Trophoblast cell (in vitro differentiated cells and primary cell): ENCODE results near the gene ME3.

Experiments used
- DNase-seq, 2 donors: peaks; one replicate each; pipeline ENCODE4 v3.0.0-alpha.2; 2016
- H2AFZ ChIP-seq: 2 replicates; pipeline ENCODE4 v1.6.1; 2013; ENCODE audit warnings: low read length, moderate library complexity, mild to moderate bottlenecking; ENCODE audit not compliant: insufficient read depth, poor library complexity
- H2AK5ac ChIP-seq: 2 replicates; pipeline ENCODE4 v1.6.1; 2013; ENCODE audit warnings: mild to moderate bottlenecking, low read length
- H2BK120ac ChIP-seq: 2 replicates; pipeline ENCODE4 v1.6.1; 2013; ENCODE audit warnings: low read length, mild to moderate bottlenecking, moderate library complexity; ENCODE audit not compliant: insufficient read depth, poor library complexity
- H2BK12ac ChIP-seq: 2 replicates; pipeline ENCODE4 v1.6.1; 2013; ENCODE audit warnings: mild to moderate bottlenecking, low read length, moderate library complexity
- H2BK5ac ChIP-seq: 2 replicates; pipeline ENCODE4 v1.6.1; 2013; ENCODE audit warnings: low read length, low read depth, moderate library complexity, mild to moderate bottlenecking; ENCODE audit not compliant: poor library complexity
- H3K14ac ChIP-seq: 2 replicates; pipeline ENCODE4 v1.6.1; 2013; ENCODE audit warnings: mild to moderate bottlenecking, low read length
- H3K18ac ChIP-seq: 2 replicates; pipeline ENCODE4 v1.6.1; 2013; ENCODE audit warnings: mild to moderate bottlenecking, low read length
- H3K23ac ChIP-seq: 2 replicates; pipeline ENCODE4 v1.6.1; 2013; ENCODE audit warnings: low read length
- H3K27ac ChIP-seq: 2 replicates; pipeline ENCODE4 v1.5.1; 2013; ENCODE audit warnings: low read depth, mild to moderate bottlenecking, inconsistent platforms, low read length, moderate library complexity
- H3K27me3 ChIP-seq: 2 replicates; pipeline ENCODE4 v1.6.1; 2013; ENCODE audit warnings: inconsistent platforms, mild to moderate bottlenecking, low read length, moderate library complexity; ENCODE audit not compliant: insufficient read depth
- H3K36me3 ChIP-seq, 2 experiments: 1 replicate in 1 of 2; 2 replicates in 1 of 2; pipeline ENCODE4 v1.6.1; 2013; ENCODE audit warnings: low read length in 2 of 2, mild to moderate bottlenecking in 2 of 2, moderate library complexity in 1 of 2; ENCODE audit not compliant: insufficient read depth in 2 of 2, control insufficient read depth in 1 of 2
- H3K4ac ChIP-seq: 2 replicates; pipeline ENCODE4 v1.6.1; 2013; ENCODE audit warnings: low read depth, mild to moderate bottlenecking, low read length, moderate library complexity
- H3K4me1 ChIP-seq, 2 experiments: 1 replicate in 1 of 2; 2 replicates in 1 of 2; pipeline ENCODE4 v1.6.1; 2013; ENCODE audit warnings: low read length in 2 of 2, mild to moderate bottlenecking in 2 of 2, moderate library complexity in 1 of 2; ENCODE audit not compliant: insufficient read depth in 2 of 2, control insufficient read depth in 1 of 2
- H3K4me2 ChIP-seq: 2 replicates; pipeline ENCODE4 v1.6.1; 2013; ENCODE audit warnings: inconsistent platforms, mild to moderate bottlenecking, low read length, moderate library complexity
- H3K4me3 ChIP-seq: 2 replicates; pipeline ENCODE4 v1.5.1; 2013; ENCODE audit warnings: mild to moderate bottlenecking, low read depth, low read length, inconsistent platforms
- H3K79me1 ChIP-seq: one replicate; pipeline ENCODE4 v1.6.1; 2013; ENCODE audit warnings: low read length
- H3K79me2 ChIP-seq: 2 replicates; pipeline ENCODE4 v1.6.1; 2013; ENCODE audit warnings: low read length, mild to moderate bottlenecking; ENCODE audit not compliant: control insufficient read depth, insufficient read depth, poor library complexity
- H3K9ac ChIP-seq: 2 replicates; pipeline ENCODE4 v1.6.1; 2013; ENCODE audit warnings: mild to moderate bottlenecking, low read length
- H3K9me3 ChIP-seq: 2 replicates; pipeline ENCODE4 v1.6.1; 2013; ENCODE audit warnings: low read depth, mild to moderate bottlenecking, control low read depth, inconsistent platforms, low read length; ENCODE audit not compliant: insufficient read depth
- H4K12ac ChIP-seq: 2 replicates; pipeline ENCODE4 v1.6.1; 2013; ENCODE audit warnings: low read depth, mild to moderate bottlenecking, low read length, moderate library complexity
- H4K8ac ChIP-seq: 2 replicates; pipeline ENCODE4 v1.6.1; 2013; ENCODE audit warnings: low read depth, mild to moderate bottlenecking, low read length, moderate library complexity
- H4K91ac ChIP-seq: one replicate; pipeline ENCODE4 v1.6.1; 2013; ENCODE audit warnings: low read depth, mild to moderate bottlenecking, low read length, moderate library complexity
- WGBS: extraction: QIAGEN DNeasy Blood & Tissue Kit; methylation state at CpG from one replicate; pipeline ENCODE4 v1.1.7; 2013; ENCODE audit warnings: missing lambda C conversion rate; ENCODE audit not compliant: insufficient read length, insufficient coverage; ENCODE audit errors: extremely low coverage; 5-methylcytosine and 5-hydroxymethylcytosine counted together

The ME3 gene

DNA sequence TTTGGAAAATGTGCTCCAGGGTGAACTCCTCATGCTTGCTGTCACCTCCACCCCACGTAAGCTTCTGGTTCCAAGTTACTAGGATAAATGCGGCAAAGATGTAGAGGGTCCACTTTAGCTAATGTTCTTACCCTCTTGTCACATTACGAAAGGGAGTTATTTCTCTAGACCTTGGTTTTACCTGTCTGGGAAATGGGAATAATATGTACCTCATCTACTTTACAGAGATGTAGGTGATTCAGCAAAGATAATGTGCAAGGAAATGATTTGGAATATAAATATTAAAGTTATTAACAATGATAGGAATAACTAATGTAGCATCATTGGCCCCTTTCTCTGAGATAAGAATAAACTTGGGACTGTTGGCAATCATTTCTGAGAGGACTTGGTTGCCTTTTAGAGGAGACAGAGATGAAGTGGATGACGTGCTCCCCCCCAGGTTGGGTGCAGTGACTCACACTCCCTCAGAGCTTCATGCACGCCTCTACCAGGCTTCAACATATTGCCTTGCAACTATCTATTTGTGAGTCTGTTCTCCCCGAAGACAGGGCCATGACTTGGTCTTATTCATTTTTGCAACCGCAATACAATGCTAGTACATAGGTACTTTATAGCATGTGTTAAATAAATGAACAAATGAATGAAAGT is 97.1 kb downstream of the ME3 start:
- Histone ChIP-seq H3K4me3 (no peak overlapping the region), H3K4ac (no peak overlapping the region), H3K9ac (no peak overlapping the region), H3K79me2 (no peaks in the 10 kb centered on the region), H3K36me3 (no peaks in the 10 kb centered on the region), H3K4me1 (peaks cover 5 to 8% of the 10 kb centered on the region in 2 experiments), H3K23ac (no peak overlapping the region), H3K27ac (no peak overlapping the region), H2BK12ac (no peak overlapping the region), H3K9me3 (no peaks in the 10 kb centered on the region), H3K14ac (no peak overlapping the region), H2AK5ac (no peak overlapping the region), H2AFZ (no peak overlapping the region), H4K12ac (no peak overlapping the region), H3K4me2 (no peak overlapping the region), H3K18ac (no peak overlapping the region), H4K8ac (no peak overlapping the region), H2BK5ac (no peak overlapping the region), H2BK120ac (no peak overlapping the region), H3K27me3 (no peaks in the 10 kb centered on the region), H3K79me1 (no peaks in the 10 kb centered on the region), H4K91ac (no peak overlapping the region)
- no peak for DNase-seq
- WGBS, result no CpG with 5 or more reads among the region's 7 CpGs

GRCh38 chr11:86574493-86575207 is 97.8 kb downstream of the ME3 start:
- Histone ChIP-seq H3K79me1 (no peaks in the 10 kb centered on the region), H2BK12ac (no peak overlapping the region), H2AFZ (no peak overlapping the region), H3K18ac (no peak overlapping the region), H3K4me2 (no peak overlapping the region), H3K79me2 (no peaks in the 10 kb centered on the region), H3K27ac (no peak overlapping the region), H3K9ac (no peak overlapping the region), H3K4me3 (no peak overlapping the region), H3K9me3 (no peaks in the 10 kb centered on the region), H4K12ac (no peak overlapping the region), H3K4ac (no peak overlapping the region), H4K91ac (no peak overlapping the region), H2AK5ac (no peak overlapping the region), H2BK5ac (no peak overlapping the region), H2BK120ac (no peak overlapping the region), H3K4me1 (peaks cover 6 to 11% of the 10 kb centered on the region in 2 experiments), H3K23ac (no peak overlapping the region), H3K36me3 (no peaks in the 10 kb centered on the region), H3K27me3 (no peaks in the 10 kb centered on the region), H3K14ac (no peak overlapping the region), H4K8ac (no peak overlapping the region)
- WGBS, result no CpG with 5 or more reads among the region's 5 CpGs
- no peak for DNase-seq

GRCh38 chr11:86571273-86571948 is 101.0 kb downstream of the ME3 start:
- Histone ChIP-seq H3K4me3 (no peak overlapping the region), H4K91ac (no peak overlapping the region), H3K79me1 (no peaks in the 10 kb centered on the region), H3K18ac (no peak overlapping the region), H2BK12ac (peak overlapping the region; percentile 11), H3K27ac (no peak overlapping the region), H3K14ac (no peak overlapping the region), H3K36me3 (no peaks in the 10 kb centered on the region), H3K79me2 (no peaks in the 10 kb centered on the region), H4K8ac (no peak overlapping the region), H3K9ac (no peak overlapping the region), H3K9me3 (no peaks in the 10 kb centered on the region), H3K4me2 (no peak overlapping the region), H3K4ac (no peak overlapping the region), H3K23ac (no peak overlapping the region), H3K27me3 (no peaks in the 10 kb centered on the region), H4K12ac (no peak overlapping the region), H2BK120ac (no peak overlapping the region), H2AK5ac (no peak overlapping the region), H2BK5ac (no peak overlapping the region), H2AFZ (no peak overlapping the region), H3K4me1 (peaks cover 6 to 11% of the 10 kb centered on the region in 2 experiments)
- WGBS, result no CpG with 5 or more reads among the region's 5 CpGs
- DNase-seq, result peak; percentile 46 to 62

- WGBS, result no CpG with 5 or more reads among the region's 3 CpGs
Measured at GRCh38 chr11:86570451-86570850, 102.0 kb downstream of the ME3 start.

More at GRCh38 chr11:86570451-86570850, 102.0 kb downstream of the ME3 start:
- H3K79me2 ChIP-seq, result no peaks in the 10 kb centered on the region
- no peak overlapping the region for H3K14ac ChIP-seq
- H4K8ac ChIP-seq, result no peak overlapping the region
- no peaks in the 10 kb centered on the region for H3K36me3 ChIP-seq
- H3K9ac ChIP-seq, result no peak overlapping the region
- H4K12ac ChIP-seq, result no peak overlapping the region
- H3K18ac ChIP-seq, result no peak overlapping the region
- no peaks in the 10 kb centered on the region for H3K27me3 ChIP-seq
- H3K79me1 ChIP-seq, result no peaks in the 10 kb centered on the region
- peak overlapping the region; percentile 2 for H2BK12ac ChIP-seq
- no peaks in the 10 kb centered on the region for H3K9me3 ChIP-seq
- no peak overlapping the region for H2BK120ac ChIP-seq
- H2AK5ac ChIP-seq, result no peak overlapping the region
- no peak overlapping the region for H3K27ac ChIP-seq
- H3K4me3 ChIP-seq, result no peak overlapping the region
- H3K4me2 ChIP-seq, result no peak overlapping the region
- H3K4ac ChIP-seq, result no peak overlapping the region
- H2BK5ac ChIP-seq, result no peak overlapping the region
- H2AFZ ChIP-seq, result no peak overlapping the region
- no peak overlapping the region for H4K91ac ChIP-seq
- H3K4me1 ChIP-seq, result peaks cover 6 to 11% of the 10 kb centered on the region in 2 experiments
- no peak overlapping the region for H3K23ac ChIP-seq
- no peak for DNase-seq
